GM23338 (cell line): ENCODE measurements around the gene EMILIN2. TPM values are rescaled to one million over a fixed set of nuclear protein-coding genes. Genes with fewer than 3 reads are reported as not detected.

Experiments
- ATAC-seq: fragments of 200-7000 bp; cut with Tn5 transposase; 3 replicates; pipeline ENCODE4 v1.9.1; 2020
- DNase-seq: peaks from one replicate; pipeline ENCODE4 v3.0.0-alpha.2; 2015; ENCODE audit warnings: low spot score
- H2AFZ ChIP-seq: fragments of 200-600 bp; sonication (generic); 2 replicates; pipeline ENCODE4 v1.8.0; 2016; ENCODE audit warnings: antibody characterized with exemption, mild to moderate bottlenecking, moderate library complexity
- H3F3A ChIP-seq: fragments of 200-600 bp; sonication (generic); replicated peaks from 2 replicates; pipeline ENCODE4 v1.8.0; 2017; ENCODE audit warnings: antibody characterized with exemption, mixed run types, low read depth
- H3K27ac ChIP-seq: fragments of 200-600 bp; sonication (generic); 2 replicates; pipeline ENCODE4 v1.6.1; 2016; ENCODE audit warnings: low read depth
- H3K27me3 ChIP-seq: fragments of 200-600 bp; sonication (generic); 2 replicates; pipeline ENCODE4 v1.8.0; 2016; ENCODE audit warnings: mild to moderate bottlenecking, mixed run types, moderate library complexity; ENCODE audit not compliant: insufficient read depth
- H3K36me3 ChIP-seq: fragments of 200-600 bp; sonication (generic); 2 replicates; pipeline ENCODE4 v1.8.0; 2016; ENCODE audit warnings: mild to moderate bottlenecking; ENCODE audit not compliant: insufficient read depth
- H3K4me1 ChIP-seq: fragments of 200-600 bp; sonication (generic); 2 replicates; pipeline ENCODE4 v1.8.0; 2016; ENCODE audit warnings: mild to moderate bottlenecking, moderate library complexity; ENCODE audit not compliant: insufficient read depth
- H3K4me2 ChIP-seq: fragments of 200-600 bp; sonication (generic); 2 replicates; pipeline ENCODE4 v1.7.1; 2017; ENCODE audit warnings: mixed run types
- H3K4me3 ChIP-seq: fragments of 200-600 bp; sonication (generic); 2 replicates; pipeline ENCODE4 v1.6.1; 2016; ENCODE audit warnings: mixed run types
- H3K79me2 ChIP-seq: fragments of 200-600 bp; sonication (generic); replicated peaks from 2 replicates; pipeline ENCODE4 v1.8.0; 2017; ENCODE audit warnings: mild to moderate bottlenecking; ENCODE audit not compliant: insufficient read depth
- H3K9me2 ChIP-seq: fragments of 200-600 bp; sonication (generic); 2 replicates; pipeline ENCODE4 v1.8.0; 2017; ENCODE audit not compliant: insufficient read depth
- H4K20me1 ChIP-seq: fragments of 200-600 bp; sonication (generic); replicated peaks from 2 replicates; pipeline ENCODE4 v1.8.0; 2017; ENCODE audit warnings: mild to moderate bottlenecking; ENCODE audit not compliant: insufficient read depth
- H3K27ac Mint-ChIP-seq: 2 replicates; pipeline ENCODE4 v1.8.0; 2020; ENCODE audit warnings: inconsistent platforms, mild to moderate bottlenecking, moderate library complexity, mixed read lengths
- H3K27me3 Mint-ChIP-seq: 3 replicates; pipeline ENCODE4 v1.8.0; 2022; ENCODE audit warnings: low read depth, mild to moderate bottlenecking, moderate library complexity, mixed read lengths, inconsistent platforms; ENCODE audit not compliant: insufficient read depth, poor library complexity
- H3K36me3 Mint-ChIP-seq: 3 replicates; pipeline ENCODE4 v1.8.0; 2021; ENCODE audit warnings: low read depth, mild to moderate bottlenecking, inconsistent platforms, moderate library complexity, mixed read lengths
- H3K4me1 Mint-ChIP-seq: 3 replicates; pipeline ENCODE4 v1.8.0; 2020; ENCODE audit warnings: mild to moderate bottlenecking, inconsistent platforms, mixed read lengths
- H3K4me3 Mint-ChIP-seq: 3 replicates; pipeline ENCODE4 v1.8.0; 2021; ENCODE audit warnings: moderate library complexity, mild to moderate bottlenecking, inconsistent platforms, mixed read lengths
- H3K9me3 Mint-ChIP-seq: 3 replicates; pipeline ENCODE4 v1.8.0; 2020; ENCODE audit warnings: moderate library complexity, mild to moderate bottlenecking, inconsistent platforms, mixed read lengths
- CREB1 ChIP-seq: fragments of 250-450 bp; sonication (Bioruptor Pico); IDR thresholded peaks from 2 replicates; pipeline ENCODE4 v1.5.0; 2020; ENCODE audit warnings: low read depth, mild to moderate bottlenecking, moderate library complexity
- ETS1 ChIP-seq: IDR thresholded peaks from 2 replicates; pipeline ENCODE4 v1.6.1; 2016; ENCODE audit warnings: antibody characterized with exemption
- EZH2 ChIP-seq: fragments of 200-600 bp; sonication (generic); IDR thresholded peaks from one replicate; pipeline ENCODE4 v1.8.0; 2017; ENCODE audit warnings: antibody characterized with exemption, mild to moderate bottlenecking, low read depth; ENCODE audit not compliant: unreplicated experiment
- JUNB ChIP-seq: IDR thresholded peaks from one replicate; pipeline ENCODE4 v1.6.1; 2016; ENCODE audit warnings: antibody characterized with exemption; ENCODE audit not compliant: unreplicated experiment
- NANOG ChIP-seq: IDR thresholded peaks from 2 replicates; pipeline ENCODE4 v1.6.1; 2016; ENCODE audit warnings: antibody characterized with exemption, borderline replicate concordance
- POLR2AphosphoS5 ChIP-seq: IDR thresholded peaks from 2 replicates; pipeline ENCODE4 v1.6.1; 2016; ENCODE audit warnings: antibody characterized with exemption, low read depth
- REST ChIP-seq: IDR thresholded peaks from one replicate; pipeline ENCODE4 v1.6.1; 2018; ENCODE audit warnings: antibody characterized with exemption; ENCODE audit not compliant: unreplicated experiment
- STAT1 ChIP-seq: IDR thresholded peaks from one replicate; pipeline ENCODE4 v1.6.1; 2016; ENCODE audit warnings: antibody characterized with exemption; ENCODE audit not compliant: unreplicated experiment
- ZNF114 ChIP-seq: fragments of 250-450 bp; sonication (Bioruptor Pico); IDR thresholded peaks from 2 replicates; pipeline ENCODE4 v1.5.0; 2020; ENCODE audit warnings: mild to moderate bottlenecking, moderate library complexity
- ZNF331 ChIP-seq: fragments of 250-450 bp; sonication (Bioruptor Pico); IDR thresholded peaks from 2 replicates; pipeline ENCODE4 v1.5.0; 2020; ENCODE audit warnings: low read depth, mild to moderate bottlenecking, moderate library complexity
- ZNF462 ChIP-seq: fragments of 250-450 bp; sonication (Bioruptor Pico); IDR thresholded peaks from 2 replicates; pipeline ENCODE4 v1.5.0; 2020; ENCODE audit warnings: mild to moderate bottlenecking, moderate library complexity
- polyA plus RNA-seq: library from polyadenylated mRNA; unstranded; fragments of >200 nt; fragmentation: Nextera tagmentation; extraction: Ambion mirVana; gene quantifications from 2 replicates; pipeline ENCODE4 v1.2.1, GENCODE V29; 2016
- total RNA-seq: library from RNA; depleted of rRNA; stranded (reverse); fragments of >200 nt; shearing (Covaris generic); gene quantifications from 2 replicates; pipeline ENCODE4 v1.2.3, GENCODE V29; 2014

EMILIN2 gene
- total and polyA plus RNA-seq, 2 experiments from 2014 or later: 3.0 to 11.6 TPM

DNA sequence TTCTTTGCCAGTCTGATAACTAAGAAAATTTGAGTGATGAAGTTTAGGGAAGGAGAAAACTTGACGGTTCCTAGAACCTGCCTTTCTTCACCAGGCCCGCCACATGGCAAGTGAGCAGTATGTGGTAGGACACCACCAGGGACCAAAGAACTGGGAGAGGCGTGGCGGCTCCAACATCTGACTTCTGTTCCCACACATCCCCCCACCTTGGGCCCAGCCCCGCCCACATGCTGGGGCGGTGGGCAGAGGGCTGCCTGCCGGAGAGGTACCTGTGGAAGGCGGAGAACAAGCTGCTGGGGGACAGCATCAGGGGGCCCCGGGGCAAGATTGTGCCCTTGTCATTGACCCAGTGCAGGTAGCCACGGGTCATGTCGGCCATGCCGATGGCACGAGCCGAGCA, 75.0 kb downstream of the EMILIN2 start (continued):
- TF ChIP-seq ZNF462 (CRISPR knock-in tag) (no peak), JUNB (no peak), CREB1 (CRISPR knock-in tag) (no peak), ZNF331 (CRISPR knock-in tag) (no peak), EZH2 (no peak), STAT1 (no peak), NANOG (no peak), ZNF114 (no peak)

DNA sequence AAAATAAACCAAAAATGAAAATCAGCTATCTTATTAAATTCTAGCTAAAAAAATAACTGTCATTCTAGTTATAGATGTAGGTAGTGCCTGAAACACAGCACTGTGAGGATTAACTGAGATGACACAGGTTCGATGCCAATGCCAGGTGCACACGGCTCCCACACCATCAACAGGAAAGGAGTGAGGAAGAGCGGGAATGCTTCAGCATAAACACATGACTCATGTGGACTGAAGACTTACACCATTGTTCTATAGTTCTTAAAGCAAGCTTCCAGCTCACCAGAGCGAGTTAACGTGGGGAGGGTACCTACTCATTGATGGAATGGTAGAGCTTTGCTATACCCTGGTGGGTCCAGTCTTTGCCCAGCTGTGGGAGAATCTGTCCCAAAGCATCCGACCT, 76.7 kb downstream of the EMILIN2 start:
- DNase-seq: no peak
- Histone ChIP-seq H3K36me3 (peaks cover 5% of the 10 kb centered on the region), H3K27me3 (no peaks in the 10 kb centered on the region), H3K9me2 (no peaks in the 10 kb centered on the region), H3K4me1 (no peaks in the 10 kb centered on the region), H3K27ac (no peak overlapping the region), H3K4me3 (no peak overlapping the region), H3K79me2 (no peaks in the 10 kb centered on the region), H3K4me2 (no peak overlapping the region), H2AFZ (no peak overlapping the region), H4K20me1 (no peaks in the 10 kb centered on the region), H3F3A (no peaks in the 10 kb centered on the region)
- Mint-ChIP-seq H3K9me3 (no peaks in the 10 kb centered on the region), H3K27ac (no peak overlapping the region; the same call in 1 of the 2 replicates), H3K4me1 (peaks cover 3% of the 10 kb centered on the region; the same call in 2 of the 3 replicates), H3K36me3 (peaks cover 55% of the 10 kb centered on the region), H3K27me3 (peaks cover 2% of the 10 kb centered on the region), H3K4me3 (no peak overlapping the region)
- no peak for ATAC-seq
- no peak for TF ChIP-seq ETS1
- no peak for TF ChIP-seq REST
- no peak for TF ChIP-seq POLR2AphosphoS5
